NAMALWA (cell line): ENCODE results near the gene RPTOR.

Source experiments
- DNase-seq: peaks from one replicate; pipeline ENCODE4 v3.0.0-alpha.2; 2015; ENCODE audit warnings: low spot score

Gene RPTOR

GRCh38 chr17:80961541-80962330 lies 417.1 kb downstream of the RPTOR start:
- DNase-seq = no peak

DNA sequence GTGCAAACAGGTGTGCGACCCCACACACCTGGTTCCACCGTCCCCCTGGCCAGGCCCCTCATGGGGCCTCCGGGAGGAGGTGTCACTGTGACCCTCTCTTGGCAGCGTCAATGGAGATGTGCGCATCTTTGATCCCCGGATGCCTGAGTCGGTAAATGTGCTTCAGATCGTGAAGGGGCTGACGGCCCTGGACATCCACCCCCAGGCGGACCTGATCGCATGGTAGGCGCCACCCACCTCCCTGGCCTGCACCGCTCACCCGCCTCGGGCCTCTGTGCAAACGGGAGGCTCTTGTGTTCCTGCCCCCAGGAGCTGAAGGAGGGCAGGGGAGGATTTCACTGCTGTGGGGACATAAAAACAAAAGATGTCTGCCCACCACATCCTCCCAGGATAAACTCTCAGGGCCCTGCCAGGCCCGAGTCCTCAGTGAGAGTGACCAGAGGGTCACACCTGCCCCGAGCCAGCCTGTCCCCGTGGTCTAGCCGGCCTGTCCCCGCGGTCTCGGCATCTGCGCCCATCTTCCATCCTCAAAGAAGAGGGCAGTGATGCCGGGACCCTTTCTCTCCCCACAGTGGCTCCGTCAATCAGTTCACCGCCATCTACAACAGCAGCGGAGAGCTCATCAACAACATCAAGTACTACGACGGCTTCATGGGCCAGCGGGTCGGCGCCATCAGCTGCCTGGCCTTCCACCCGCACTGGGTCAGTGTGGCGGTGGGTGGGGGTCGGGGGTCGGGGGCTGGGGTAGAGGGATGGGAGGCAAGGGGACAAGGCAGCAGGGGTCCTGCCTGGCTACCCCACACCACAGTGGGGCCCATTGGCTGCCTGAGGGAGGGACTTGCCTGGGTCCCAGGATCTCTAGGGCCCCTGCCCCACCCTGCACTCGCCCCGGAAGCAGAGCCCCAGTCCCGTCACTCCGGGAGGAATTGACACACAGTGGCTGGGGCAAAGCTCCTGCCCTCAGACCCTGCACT lies 418.0 kb downstream of the RPTOR start:
- DNase-seq = no peak

DNA sequence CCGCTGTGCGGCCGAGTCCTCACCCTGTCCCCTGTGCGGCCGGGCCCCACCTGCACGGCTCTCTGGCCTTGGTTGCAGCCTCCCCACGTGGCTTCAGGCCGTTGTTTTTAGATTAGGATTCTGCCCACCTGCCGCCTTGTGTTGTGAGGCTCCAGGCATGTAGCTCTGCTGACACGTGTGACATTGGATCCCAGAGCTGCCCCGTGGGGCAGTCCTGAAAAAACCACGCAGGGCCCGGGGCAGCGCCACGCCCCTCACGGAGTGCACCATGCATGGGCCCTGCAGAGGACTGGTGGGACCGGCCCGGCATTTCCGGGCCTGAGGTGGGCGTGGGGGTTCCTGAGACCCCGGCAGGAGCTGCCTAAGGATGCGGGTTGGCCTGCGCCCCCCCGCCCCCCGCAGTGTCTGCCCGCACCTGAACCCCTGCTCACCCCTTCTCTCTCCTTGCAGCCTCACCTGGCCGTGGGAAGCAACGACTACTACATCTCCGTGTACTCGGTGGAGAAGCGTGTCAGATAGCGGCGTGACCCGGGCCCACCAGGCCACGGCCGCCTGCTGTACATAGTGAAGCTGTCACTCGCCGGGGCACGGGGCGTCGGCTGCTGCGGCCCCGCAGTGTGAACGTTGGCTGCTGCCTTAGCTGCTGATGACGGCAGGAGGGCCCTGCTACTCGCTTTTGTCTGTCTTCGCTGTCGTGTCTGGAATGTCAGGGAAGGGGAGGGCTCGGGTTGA lies 419.3 kb downstream of the RPTOR start:
- DNase-seq = no peak

GRCh38 chr17:80964544-80964856 lies 419.9 kb downstream of the RPTOR start:
- DNase-seq = no peak

DNA sequence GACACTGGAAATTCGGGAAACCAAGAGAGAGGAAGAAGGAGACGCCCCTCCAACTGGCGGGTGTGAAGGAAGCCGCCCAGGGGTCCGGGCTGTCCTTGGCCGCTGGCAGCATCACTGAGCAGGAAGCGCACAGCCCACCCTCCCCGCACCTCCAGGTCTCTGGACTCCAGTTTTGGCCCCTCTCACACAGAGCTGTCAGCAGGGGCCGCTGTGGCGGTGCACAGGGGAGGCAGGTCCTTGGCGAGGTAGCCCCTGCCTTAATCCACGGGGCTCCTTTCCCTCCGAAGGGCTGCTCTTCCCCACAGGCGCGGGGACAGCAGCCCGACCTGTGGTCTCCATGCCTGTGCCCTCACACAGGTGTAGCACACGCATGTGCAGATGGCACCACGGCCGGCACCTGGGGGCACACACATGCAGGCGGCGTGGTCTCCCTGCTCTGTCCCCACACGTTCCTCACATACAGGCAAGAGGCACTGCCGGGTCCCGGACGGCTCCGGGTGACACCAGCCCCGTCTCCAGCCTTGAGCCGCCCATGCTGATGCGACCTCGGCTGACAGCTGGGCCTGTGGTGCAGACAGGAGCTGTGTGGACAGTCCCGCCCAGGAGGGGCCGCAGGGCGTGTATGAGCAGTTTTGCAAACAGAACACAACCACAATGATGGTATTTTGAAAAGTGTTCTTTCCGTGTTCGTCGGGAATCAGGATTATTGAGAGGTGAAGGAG lies 420.4 kb downstream of the RPTOR start:
- DNase-seq = no peak

DNA sequence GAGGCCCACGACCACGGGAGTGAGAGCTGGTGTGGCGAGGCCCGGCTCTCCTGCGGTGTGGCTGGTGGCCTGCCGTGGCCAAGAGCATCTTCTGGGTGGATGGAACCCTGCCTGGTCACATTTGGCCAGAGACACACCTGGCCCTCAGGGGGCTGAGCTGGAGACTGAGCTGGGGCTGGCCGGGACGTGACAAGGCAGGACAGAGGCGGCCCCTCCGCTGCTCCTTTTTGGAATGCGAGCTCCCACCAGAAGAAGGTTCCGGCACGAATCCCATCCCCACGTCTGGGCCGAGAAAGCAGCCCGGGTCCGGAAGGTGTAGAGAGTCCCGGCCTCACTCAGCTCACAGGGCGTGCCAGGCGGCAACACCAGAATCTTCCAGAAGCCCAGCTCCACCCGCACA lies 421.0 kb downstream of the RPTOR start:
- no peak for DNase-seq

- no peak for DNase-seq
Observed at GRCh38 chr17:80967404-80967872, 422.8 kb downstream of the RPTOR start.

DNA sequence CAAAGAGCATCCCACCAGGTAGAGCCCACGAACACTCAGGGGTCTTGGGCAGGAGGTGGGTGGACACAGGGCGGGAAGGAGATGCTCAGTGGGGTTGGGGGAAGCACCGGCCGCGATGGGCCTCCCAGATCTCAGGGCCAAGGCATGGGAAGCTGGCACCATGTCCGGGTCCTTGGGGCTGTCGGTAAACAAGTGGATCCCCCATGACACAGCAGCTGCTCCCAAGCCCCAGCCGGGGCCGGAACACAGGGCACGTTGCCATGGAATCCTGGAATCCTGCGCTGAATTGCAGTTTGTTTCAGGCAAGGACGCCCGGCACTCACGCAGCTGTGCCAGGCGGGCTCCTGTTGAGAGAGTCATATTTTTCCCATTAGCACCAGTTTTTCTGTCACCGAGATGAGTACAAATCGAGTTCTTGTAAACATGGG lies 424.0 kb downstream of the RPTOR start:
- no peak for DNase-seq

- DNase-seq = no peak
Observed at GRCh38 chr17:80969030-80969673, 424.5 kb downstream of the RPTOR start.

GRCh38 chr17:80969674-80970043 lies 425.0 kb downstream of the RPTOR start:
- DNase-seq = no peak

- no peak for DNase-seq
Observed at GRCh38 chr17:80970044-80970761, 425.6 kb downstream of the RPTOR start.

DNA sequence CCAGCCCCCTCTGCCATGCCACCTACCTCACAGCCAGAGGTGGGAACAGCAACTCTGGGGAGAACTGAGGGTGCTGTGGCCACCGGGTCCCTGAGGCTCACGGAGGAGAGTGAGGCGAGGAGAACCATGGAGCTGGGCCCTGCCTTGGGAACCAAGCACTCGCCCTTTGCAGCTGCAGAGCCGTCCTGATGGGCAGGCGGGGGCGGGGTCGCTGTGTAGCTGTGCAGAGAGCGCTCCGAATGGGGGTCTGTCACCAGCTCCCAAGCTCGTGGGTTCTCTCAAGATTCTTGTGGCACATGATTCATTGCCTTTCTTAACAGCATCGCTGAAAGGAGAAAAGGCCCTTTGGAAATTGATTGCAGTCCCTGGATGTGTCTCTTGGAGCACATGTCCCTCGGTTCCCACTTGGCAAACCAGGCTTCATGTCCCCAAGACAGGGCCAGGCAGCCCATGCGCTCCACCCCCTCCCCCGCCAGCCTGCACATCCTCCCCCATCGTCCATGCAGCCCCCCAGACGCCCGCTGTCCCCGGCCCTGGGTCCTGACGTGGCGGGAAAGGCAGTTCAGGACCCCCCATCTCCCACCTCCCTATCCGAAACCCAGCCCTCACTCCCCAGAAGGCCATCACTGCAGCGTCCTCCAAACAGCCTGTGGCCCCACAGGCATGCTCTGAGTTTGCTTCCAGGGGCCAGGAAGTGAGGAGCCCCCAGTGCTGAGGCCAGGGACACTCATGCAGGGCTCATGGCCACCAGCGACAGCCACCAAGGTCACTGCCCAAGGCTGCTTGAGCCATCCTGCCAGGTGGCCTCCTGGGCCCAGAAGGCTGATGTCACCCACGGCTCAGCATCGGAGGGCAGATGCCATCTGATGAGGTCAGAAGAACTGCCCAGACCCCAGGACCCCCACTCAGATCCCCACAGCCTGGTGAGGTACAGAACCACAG lies 426.4 kb downstream of the RPTOR start:
- no peak for DNase-seq

DNA sequence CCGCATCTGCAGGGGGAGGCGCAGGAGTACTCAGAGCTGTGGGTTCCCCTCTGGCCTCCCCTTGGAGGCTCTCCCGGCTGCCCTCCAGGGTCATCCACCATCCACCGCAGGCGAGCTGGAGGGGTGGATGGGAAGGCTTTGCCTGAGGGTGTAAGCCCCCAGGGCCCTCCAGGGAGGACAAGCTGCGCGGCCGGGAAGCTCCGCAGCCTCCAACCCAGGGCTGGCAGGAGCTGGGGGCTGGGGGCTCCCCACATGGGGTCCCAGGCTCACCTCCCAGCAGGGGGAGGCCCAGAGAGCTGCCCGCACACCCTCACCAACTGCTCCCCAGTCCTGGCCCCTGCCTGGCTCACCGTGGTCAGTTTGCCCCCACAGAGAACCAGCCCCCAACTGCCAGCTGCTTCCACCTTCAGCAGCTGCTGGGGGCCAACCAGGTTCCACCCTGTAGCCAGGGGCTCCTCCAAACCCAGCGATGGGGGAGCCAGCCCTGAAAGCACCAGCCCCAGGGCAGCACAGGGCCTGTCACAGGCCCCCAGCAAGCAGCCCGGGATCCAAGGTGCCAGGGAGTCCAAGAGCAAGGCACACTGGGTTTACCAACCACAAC lies 427.2 kb downstream of the RPTOR start:
- DNase-seq = no peak

- DNase-seq = no peak
Observed at GRCh38 chr17:80976701-80977100, 432.1 kb downstream of the RPTOR start.

DNA sequence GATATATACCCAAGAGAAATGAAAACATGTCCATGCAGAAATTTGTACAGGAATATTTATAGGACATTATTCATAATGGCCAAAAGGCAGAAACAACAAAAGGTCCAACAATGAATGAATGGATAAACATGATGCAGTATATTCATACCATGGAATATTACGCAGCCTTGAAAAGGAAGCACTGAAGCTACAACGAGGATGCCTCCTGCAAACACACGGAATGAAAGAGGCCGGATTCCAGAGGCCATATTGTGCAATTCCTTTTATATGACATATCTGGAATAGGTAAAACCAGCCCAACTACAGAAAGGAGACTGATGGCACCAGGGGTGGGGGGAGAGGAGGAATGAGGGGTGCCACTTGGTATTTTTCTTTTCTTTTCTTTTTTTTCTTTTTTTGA lies 432.5 kb downstream of the RPTOR start:
- no peak for DNase-seq

DNA sequence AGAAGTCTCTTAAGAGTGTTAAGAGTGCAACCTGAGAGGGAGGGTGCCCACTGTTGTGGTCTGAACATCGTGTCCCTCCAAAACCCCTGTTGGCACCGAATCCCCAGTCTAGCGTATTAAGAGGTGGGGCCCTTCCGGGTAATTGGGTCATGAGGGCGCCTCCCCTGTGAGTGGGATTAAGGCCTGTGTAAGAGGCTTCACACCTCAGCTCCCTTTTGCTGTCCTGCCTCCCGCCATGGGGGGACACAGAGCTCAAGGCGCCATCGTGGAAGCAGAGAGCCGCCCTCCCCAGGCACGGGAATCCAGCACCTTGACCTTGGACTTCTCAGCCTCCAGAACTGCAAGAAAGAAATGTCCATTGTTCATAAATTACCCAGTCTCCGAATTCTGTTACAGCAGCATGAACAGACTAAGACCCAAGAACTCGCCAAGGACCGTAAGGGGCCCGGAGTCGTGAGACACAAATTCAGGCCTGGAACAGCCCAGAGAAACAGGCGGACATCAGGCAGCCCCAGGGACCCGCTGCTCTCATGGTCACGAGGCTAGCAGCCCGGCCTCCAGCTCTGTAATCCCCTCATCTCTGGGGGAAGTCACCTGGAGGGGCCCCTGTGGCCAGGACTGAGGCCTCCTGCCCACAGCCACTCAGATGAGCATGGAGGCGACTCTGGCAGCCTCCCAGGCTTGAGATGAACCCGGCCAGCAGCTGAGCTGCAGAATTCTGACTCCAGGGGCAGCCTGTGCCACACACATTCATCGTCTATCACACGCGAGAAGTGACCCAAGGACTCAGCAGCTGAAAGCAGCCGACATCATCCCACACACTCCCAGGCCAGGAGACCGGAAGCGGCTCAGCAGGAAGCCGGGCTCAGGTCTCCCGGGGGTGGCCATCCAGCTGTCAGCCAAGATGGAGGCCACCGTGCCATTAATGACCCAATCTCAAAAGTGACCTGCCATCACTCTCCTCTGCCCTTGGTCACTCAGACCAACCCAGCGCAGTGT lies 434.2 kb downstream of the RPTOR start:
- no peak for DNase-seq

GRCh38 chr17:80979547-80980378 lies 435.1 kb downstream of the RPTOR start:
- no peak for DNase-seq
